HEK293 (cell line): ENCODE measurements around the gene CARD14.
A peak's percentile ranks its signal among the peaks of the same experiment; 100 is the strongest.

Experiments
- CTCF ChIA-PET: fragments of 350-600 bp; formaldehyde crosslinking; extraction: SDS; loops from one replicate; lab custom pipeline; 2021; ENCODE audit warnings: antibody characterized with exemption; lab: Yijun Ruan, JAX
- POLR2A ChIA-PET: fragments of 300-600 bp; formaldehyde crosslinking; extraction: SDS; loops from one replicate; lab custom pipeline; 2020; ENCODE audit warnings: antibody characterized with exemption, inconsistent platforms; lab: Yijun Ruan, JAX
- H3K27ac ChIP-seq: fragments of 200-500 bp; sonication (Bioruptor generic); 2 replicates; pipeline ENCODE4 v1.5.1; 2014; ENCODE audit warnings: low read depth, low read length, control low read depth, inconsistent platforms; ENCODE audit errors: extremely low read depth
- H3K36me3 ChIP-seq, 2 experiments: fragments of 200-500 bp in 1 of 2; sonication (Bioruptor generic) in 1 of 2; 1 replicate in 1 of 2; 2 replicates in 1 of 2; pipeline ENCODE4 v1.5.1; 2014 to 2017; ENCODE audit warnings: inconsistent platforms in 2 of 2, low read length in 2 of 2; ENCODE audit not compliant: control insufficient read depth in 2 of 2, insufficient read depth in 1 of 2
- H3K4me1 ChIP-seq: fragments of 200-500 bp; sonication (Bioruptor generic); 2 replicates; pipeline ENCODE4 v1.5.1; 2014; ENCODE audit warnings: mild to moderate bottlenecking, low read length, inconsistent platforms; ENCODE audit not compliant: control insufficient read depth, insufficient read depth
- H3K4me3 ChIP-seq: 2 replicates; pipeline ENCODE4 v1.5.1; 2011; ENCODE audit warnings: low read depth, mild to moderate bottlenecking, control low read depth, low read length, moderate library complexity
- H3K9me3 ChIP-seq: fragments of 200-500 bp; sonication (Bioruptor generic); 2 replicates; pipeline ENCODE4 v1.5.1; 2014; ENCODE audit warnings: low read depth, low read length, inconsistent platforms; ENCODE audit not compliant: control insufficient read depth, insufficient read depth
- GLIS1 ChIP-seq: fragments of 450-650 bp; formaldehyde crosslinking; IDR thresholded peaks from 2 replicates; pipeline ENCODE4 v1.5.1; 2016; ENCODE audit warnings: missing biosample characterization, missing genetic modification characterization
- GLIS2 ChIP-seq: fragments of 450-650 bp; formaldehyde crosslinking; IDR thresholded peaks from 2 replicates; pipeline ENCODE4 v1.5.1; 2016; ENCODE audit warnings: missing biosample characterization, missing genetic modification characterization
- MZF1 ChIP-seq: fragments of 450-650 bp; formaldehyde crosslinking; IDR thresholded peaks from 2 replicates; pipeline ENCODE4 v1.5.1; 2017; ENCODE audit warnings: missing biosample characterization, missing genetic modification characterization, borderline replicate concordance
- OSR2 ChIP-seq: fragments of 450-650 bp; formaldehyde crosslinking; IDR thresholded peaks from 2 replicates; pipeline ENCODE4 v1.5.1; 2016; ENCODE audit warnings: missing biosample characterization, missing genetic modification characterization
- ZFHX2 ChIP-seq: fragments of 450-650 bp; formaldehyde crosslinking; conservative IDR thresholded peaks from 2 replicates; pipeline ENCODE4 v1.5.1; 2016; ENCODE audit warnings: missing biosample characterization, missing genetic modification characterization
- ZNF112 ChIP-seq: fragments of 450-650 bp; formaldehyde crosslinking; IDR thresholded peaks from 2 replicates; pipeline ENCODE4 v1.5.0; 2017; ENCODE audit warnings: missing biosample characterization, missing genetic modification characterization
- ZNF133 ChIP-seq: fragments of 450-650 bp; formaldehyde crosslinking; IDR thresholded peaks from 2 replicates; pipeline ENCODE4 v1.5.1; 2016; ENCODE audit warnings: missing biosample characterization, missing genetic modification characterization
- ZNF19 ChIP-seq: fragments of 450-650 bp; formaldehyde crosslinking; IDR thresholded peaks from 2 replicates; pipeline ENCODE4; 2016; ENCODE audit warnings: missing biosample characterization, missing genetic modification characterization, low read depth
- ZNF248 ChIP-seq: fragments of 450-650 bp; formaldehyde crosslinking; IDR thresholded peaks from 2 replicates; pipeline ENCODE4 v1.5.1; 2017; ENCODE audit warnings: missing biosample characterization, missing genetic modification characterization
- ZNF423 ChIP-seq: fragments of 450-650 bp; formaldehyde crosslinking; IDR thresholded peaks from 2 replicates; pipeline ENCODE4 v1.5.1; 2016; ENCODE audit warnings: missing biosample characterization, missing genetic modification characterization
- ZNF48 ChIP-seq: fragments of 450-650 bp; formaldehyde crosslinking; IDR thresholded peaks from 2 replicates; pipeline ENCODE4 v1.5.1; 2016; ENCODE audit warnings: missing biosample characterization, missing genetic modification characterization
- ZNF514 ChIP-seq: fragments of 450-650 bp; formaldehyde crosslinking; IDR thresholded peaks from 2 replicates; pipeline ENCODE4 v1.5.1; 2016; ENCODE audit warnings: missing biosample characterization, missing genetic modification characterization
- ZNF529 ChIP-seq: fragments of 450-650 bp; formaldehyde crosslinking; IDR thresholded peaks from 2 replicates; pipeline ENCODE4 v1.5.1; 2017; ENCODE audit warnings: missing genetic modification characterization, missing biosample characterization; ENCODE audit not compliant: insufficient replicate concordance
- ZNF555 ChIP-seq: fragments of 450-650 bp; formaldehyde crosslinking; conservative IDR thresholded peaks from 2 replicates; pipeline ENCODE4 v1.5.1; 2017; ENCODE audit warnings: missing biosample characterization, mild to moderate bottlenecking, missing genetic modification characterization, inconsistent platforms
- ZNF560 ChIP-seq: fragments of 450-650 bp; formaldehyde crosslinking; IDR thresholded peaks from 2 replicates; pipeline ENCODE4 v1.5.1; 2017; ENCODE audit warnings: missing biosample characterization, missing genetic modification characterization, borderline replicate concordance
- ZNF561 ChIP-seq: fragments of 450-650 bp; IDR thresholded peaks from 2 replicates; pipeline ENCODE4 v1.5.1; 2018; ENCODE audit warnings: missing biosample characterization, missing genetic modification characterization, borderline replicate concordance
- ZNF621 ChIP-seq: fragments of 450-650 bp; formaldehyde crosslinking; IDR thresholded peaks from 2 replicates; pipeline ENCODE4 v1.5.1; 2017; ENCODE audit warnings: missing biosample characterization, missing genetic modification characterization
- ZNF629 ChIP-seq: fragments of 450-650 bp; formaldehyde crosslinking; IDR thresholded peaks from 2 replicates; pipeline ENCODE4 v1.5.1; 2017; ENCODE audit warnings: missing biosample characterization, missing genetic modification characterization
- ZNF664 ChIP-seq: fragments of 450-650 bp; formaldehyde crosslinking; IDR thresholded peaks from 2 replicates; pipeline ENCODE4 v1.5.1; 2016; ENCODE audit warnings: missing biosample characterization, missing genetic modification characterization
- ZNF707 ChIP-seq: fragments of 450-650 bp; formaldehyde crosslinking; IDR thresholded peaks from 2 replicates; pipeline ENCODE4 v1.5.1; 2016; ENCODE audit warnings: missing biosample characterization, missing genetic modification characterization
- ZNF777 ChIP-seq: fragments of 450-650 bp; formaldehyde crosslinking; IDR thresholded peaks from 2 replicates; pipeline ENCODE4 v1.5.1; 2017; ENCODE audit warnings: missing biosample characterization, missing genetic modification characterization, borderline replicate concordance
- ZNF791 ChIP-seq: fragments of 450-650 bp; formaldehyde crosslinking; IDR thresholded peaks from 2 replicates; pipeline ENCODE4 v1.5.1; 2016; ENCODE audit warnings: missing biosample characterization, missing genetic modification characterization
- ZNF843 ChIP-seq: fragments of 450-650 bp; formaldehyde crosslinking; IDR thresholded peaks from 2 replicates; pipeline ENCODE4 v1.5.1; 2016; ENCODE audit warnings: missing biosample characterization, missing genetic modification characterization
- ZSCAN30 ChIP-seq: fragments of 450-650 bp; IDR thresholded peaks from 2 replicates; pipeline ENCODE4 v1.5.1; 2018; ENCODE audit warnings: missing biosample characterization, mild to moderate bottlenecking, missing genetic modification characterization, moderate library complexity
- ZXDB ChIP-seq: fragments of 450-650 bp; formaldehyde crosslinking; IDR thresholded peaks from 2 replicates; pipeline ENCODE4 v1.5.1; 2016; ENCODE audit warnings: missing biosample characterization, missing genetic modification characterization
- TF ChIP-seq, protein P1 (sequence below): IDR thresholded peaks from 2 replicates; pipeline ENCODE4 v1.6.1; 2011; ENCODE audit warnings: mild to moderate bottlenecking, low read depth, low read length, borderline replicate concordance
- TF ChIP-seq, protein P2 (sequence below): fragments of 450-650 bp; formaldehyde crosslinking; IDR thresholded peaks from 2 replicates; pipeline ENCODE4 v1.5.1; 2016; ENCODE audit warnings: missing biosample characterization, missing genetic modification characterization
- TF ChIP-seq, protein P3 (sequence below): fragments of 450-650 bp; formaldehyde crosslinking; IDR thresholded peaks from 2 replicates; pipeline ENCODE4 v1.5.1; 2016; ENCODE audit warnings: missing biosample characterization, missing genetic modification characterization, low read depth

Gene CARD14

DNA sequence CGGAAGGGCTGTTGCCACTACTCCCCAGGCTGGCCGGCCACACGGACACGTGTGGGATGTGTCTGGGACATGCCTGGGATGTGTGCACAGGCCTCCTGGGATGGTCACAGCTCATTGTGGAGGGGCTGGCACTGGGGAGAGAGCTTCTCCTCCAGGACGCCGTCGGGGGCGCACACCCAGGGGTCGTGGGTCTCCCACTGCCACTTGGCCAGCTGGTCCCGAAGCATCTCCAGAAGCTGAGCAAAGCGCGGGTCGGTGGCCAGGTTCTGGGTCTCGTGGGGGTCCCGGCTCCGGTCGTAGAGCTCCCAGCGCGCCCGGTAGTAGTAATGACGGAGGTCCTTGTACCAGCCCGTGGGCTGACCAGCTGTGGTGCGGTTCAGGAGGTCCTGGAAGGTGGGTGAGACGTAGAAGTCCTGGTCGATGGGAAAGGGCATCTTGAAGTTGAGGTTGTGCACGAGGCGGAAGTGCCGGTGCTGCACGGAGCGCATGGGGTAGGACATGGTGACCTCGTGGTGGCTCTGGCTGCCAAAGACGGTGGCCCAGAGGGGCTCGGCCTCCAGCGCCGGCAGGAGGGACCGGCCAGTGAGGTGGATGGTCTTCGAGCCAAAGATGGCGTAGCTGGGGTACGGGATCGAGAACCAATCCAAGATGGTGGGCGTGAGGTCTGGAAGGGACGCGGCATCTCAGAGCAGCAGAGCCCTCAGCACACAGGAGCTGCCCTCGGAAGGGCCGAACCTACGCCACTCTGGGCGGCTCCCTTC is 40.7 kb downstream of the CARD14 start:
- TF ChIP-seq GLIS2 (tag by site-specific recombination) (0 out of 2 replicates have a peak, but pooled peaks have one; percentile 6), ZNF423 (no peak)
- Histone ChIP-seq H3K36me3 (peaks cover 5 to 74% of the 10 kb centered on the region in 2 experiments; a peak in 2 of 3 replicates), H3K27ac (no peak overlapping the region), H3K4me3 (no peak overlapping the region), H3K4me1 (no peaks in the 10 kb centered on the region), H3K9me3 (no peaks in the 10 kb centered on the region)
- CTCF ChIA-PET: interaction anchor here (0.6 kb wide), 2 partner anchors 32 to 86 kb away, joined by 3 to 4 read pairs; no protein-coding TSS in a partner anchor
- POLR2A ChIA-PET: interaction anchor here (2.0 kb wide), 1 partner anchor 9 kb away, joined by 5 read pairs; the partner anchor contains the start of genes SGSH and SLC26A11

DNA sequence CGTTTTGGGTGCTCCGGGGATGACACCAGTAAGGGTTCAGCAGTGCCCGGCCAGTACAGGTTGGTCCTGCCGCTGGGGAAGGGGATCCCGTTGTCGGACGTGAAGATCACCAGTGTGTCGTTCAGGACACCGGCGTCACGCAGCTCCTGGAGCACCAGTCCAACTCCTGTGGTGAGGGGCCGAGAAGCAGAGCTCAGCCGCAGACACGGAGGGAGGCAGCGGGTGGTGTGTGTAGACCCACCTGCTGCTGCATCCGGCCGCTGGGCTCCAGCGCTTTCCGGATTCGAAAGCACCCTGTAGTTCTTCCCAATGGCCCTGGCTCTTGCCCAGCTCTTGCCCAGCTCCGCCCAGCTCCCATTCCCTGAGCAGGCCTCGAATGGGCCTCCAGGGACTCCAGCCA is 42.3 kb downstream of the CARD14 start:
- Histone ChIP-seq H3K4me1 (no peaks in the 10 kb centered on the region), H3K36me3 (peaks cover 14 to 90% of the 10 kb centered on the region in 2 experiments), H3K4me3 (no peak overlapping the region), H3K27ac (no peak overlapping the region), H3K9me3 (no peaks in the 10 kb centered on the region)
- POLR2A ChIA-PET: no interaction called here
- TF ChIP-seq, protein P1, sequence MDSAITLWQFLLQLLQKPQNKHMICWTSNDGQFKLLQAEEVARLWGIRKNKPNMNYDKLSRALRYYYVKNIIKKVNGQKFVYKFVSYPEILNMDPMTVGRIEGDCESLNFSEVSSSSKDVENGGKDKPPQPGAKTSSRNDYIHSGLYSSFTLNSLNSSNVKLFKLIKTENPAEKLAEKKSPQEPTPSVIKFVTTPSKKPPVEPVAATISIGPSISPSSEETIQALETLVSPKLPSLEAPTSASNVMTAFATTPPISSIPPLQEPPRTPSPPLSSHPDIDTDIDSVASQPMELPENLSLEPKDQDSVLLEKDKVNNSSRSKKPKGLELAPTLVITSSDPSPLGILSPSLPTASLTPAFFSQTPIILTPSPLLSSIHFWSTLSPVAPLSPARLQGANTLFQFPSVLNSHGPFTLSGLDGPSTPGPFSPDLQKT: no peak
- TF ChIP-seq, protein P2, sequence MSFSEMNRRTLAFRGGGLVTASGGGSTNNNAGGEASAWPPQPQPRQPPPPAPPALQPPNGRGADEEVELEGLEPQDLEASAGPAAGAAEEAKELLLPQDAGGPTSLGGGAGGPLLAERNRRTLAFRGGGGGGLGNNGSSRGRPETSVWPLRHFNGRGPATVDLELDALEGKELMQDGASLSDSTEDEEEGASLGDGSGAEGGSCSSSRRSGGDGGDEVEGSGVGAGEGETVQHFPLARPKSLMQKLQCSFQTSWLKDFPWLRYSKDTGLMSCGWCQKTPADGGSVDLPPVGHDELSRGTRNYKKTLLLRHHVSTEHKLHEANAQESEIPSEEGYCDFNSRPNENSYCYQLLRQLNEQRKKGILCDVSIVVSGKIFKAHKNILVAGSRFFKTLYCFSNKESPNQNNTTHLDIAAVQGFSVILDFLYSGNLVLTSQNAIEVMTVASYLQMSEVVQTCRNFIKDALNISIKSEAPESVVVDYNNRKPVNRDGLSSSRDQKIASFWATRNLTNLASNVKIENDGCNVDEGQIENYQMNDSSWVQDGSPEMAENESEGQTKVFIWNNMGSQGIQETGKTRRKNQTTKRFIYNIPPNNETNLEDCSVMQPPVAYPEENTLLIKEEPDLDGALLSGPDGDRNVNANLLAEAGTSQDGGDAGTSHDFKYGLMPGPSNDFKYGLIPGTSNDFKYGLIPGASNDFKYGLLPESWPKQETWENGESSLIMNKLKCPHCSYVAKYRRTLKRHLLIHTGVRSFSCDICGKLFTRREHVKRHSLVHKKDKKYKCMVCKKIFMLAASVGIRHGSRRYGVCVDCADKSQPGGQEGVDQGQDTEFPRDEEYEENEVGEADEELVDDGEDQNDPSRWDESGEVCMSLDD (tag by site-specific recombination): no peak
- TF ChIP-seq ZNF707 (tag by site-specific recombination) (no peak), ZNF791 (no peak), ZNF561 (tag by site-specific recombination) (no peak), ZNF777 (tag by site-specific recombination) (no peak), ZNF621 (tag by site-specific recombination) (no peak), GLIS2 (tag by site-specific recombination) (no peak)
- CTCF ChIA-PET: interaction anchor here (0.6 kb wide), 1 partner anchor 902 kb away, joined by 4 read pairs; no protein-coding TSS in a partner anchor

DNA sequence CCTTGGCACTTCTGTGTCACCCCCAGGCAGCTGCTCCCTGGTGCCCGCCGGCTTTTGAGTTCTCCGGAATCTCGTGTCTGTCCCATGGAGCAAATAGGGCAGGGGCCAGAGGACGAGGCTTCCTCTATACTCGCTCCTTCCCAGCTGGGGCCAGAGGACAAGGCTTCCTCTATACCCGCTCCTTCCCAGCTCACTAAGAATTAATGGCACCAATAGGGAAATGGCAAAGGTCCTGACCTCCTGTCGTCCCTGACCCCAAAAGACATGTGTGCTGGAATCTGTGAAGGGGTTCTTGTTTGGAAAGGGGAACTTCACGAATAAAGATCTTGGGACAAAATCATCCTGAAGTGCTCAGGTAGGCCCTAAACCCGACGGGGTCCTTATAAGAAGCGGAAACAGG is 42.7 kb downstream of the CARD14 start:
- Histone ChIP-seq H3K4me3 (no peak overlapping the region), H3K9me3 (no peaks in the 10 kb centered on the region), H3K27ac (no peak overlapping the region), H3K36me3 (peaks cover 14 to 94% of the 10 kb centered on the region in 2 experiments), H3K4me1 (no peaks in the 10 kb centered on the region)
- ChIA-PET POLR2A (no interaction called here), CTCF (interaction anchor here (0.6 kb wide), 1 partner anchor 9 kb away, joined by 3 read pairs; no protein-coding TSS in a partner anchor)
- TF ChIP-seq ZNF843 (tag by site-specific recombination): no peak
- TF ChIP-seq ZNF555 (tag by site-specific recombination): no peak
- no peak for TF ChIP-seq ZNF560 (tag by site-specific recombination)
- no peak for TF ChIP-seq ZNF629
- no peak for TF ChIP-seq GLIS1 (tag by site-specific recombination)
- TF ChIP-seq ZNF112: no peak
- TF ChIP-seq ZSCAN30 (tag by site-specific recombination): no peak
- TF ChIP-seq ZNF529 (tag by site-specific recombination): no peak
- TF ChIP-seq ZNF48 (tag by site-specific recombination): no peak
- TF ChIP-seq, protein P3, sequence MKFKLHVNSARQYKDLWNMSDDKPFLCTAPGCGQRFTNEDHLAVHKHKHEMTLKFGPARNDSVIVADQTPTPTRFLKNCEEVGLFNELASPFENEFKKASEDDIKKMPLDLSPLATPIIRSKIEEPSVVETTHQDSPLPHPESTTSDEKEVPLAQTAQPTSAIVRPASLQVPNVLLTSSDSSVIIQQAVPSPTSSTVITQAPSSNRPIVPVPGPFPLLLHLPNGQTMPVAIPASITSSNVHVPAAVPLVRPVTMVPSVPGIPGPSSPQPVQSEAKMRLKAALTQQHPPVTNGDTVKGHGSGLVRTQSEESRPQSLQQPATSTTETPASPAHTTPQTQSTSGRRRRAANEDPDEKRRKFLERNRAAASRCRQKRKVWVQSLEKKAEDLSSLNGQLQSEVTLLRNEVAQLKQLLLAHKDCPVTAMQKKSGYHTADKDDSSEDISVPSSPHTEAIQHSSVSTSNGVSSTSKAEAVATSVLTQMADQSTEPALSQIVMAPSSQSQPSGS (tag by site-specific recombination): no peak
- TF ChIP-seq ZNF248 (tag by site-specific recombination): no peak
- TF ChIP-seq ZXDB (tag by site-specific recombination): no peak
- TF ChIP-seq ZNF664 (tag by site-specific recombination): no peak
- TF ChIP-seq OSR2 (tag by site-specific recombination): no peak
- no peak for TF ChIP-seq ZFHX2 (tag by site-specific recombination)
- TF ChIP-seq MZF1 (tag by site-specific recombination): no peak
- no peak for TF ChIP-seq ZNF19
- no peak for TF ChIP-seq ZNF133 (tag by site-specific recombination)
- no peak for TF ChIP-seq ZNF514 (tag by site-specific recombination)
